GM19463 (cell line): ENCODE measurements around the gene TFPI.
"Not testable (repeated sequence)": the region's sequence is repeated elsewhere in the genome, so short reads cannot be mapped to it uniquely, and the experiment has no call there.

Experiments used
- ATAC-seq: cut with Tn5 transposase; IDR thresholded peaks from one replicate; pipeline ENCODE4 v1.9.1; 2021; ENCODE audit warnings: mild to moderate bottlenecking, moderate library complexity; ENCODE audit not compliant: unreplicated experiment

The TFPI gene

GRCh38 chr2:187554704-187555082 lies 458 bp upstream of the TFPI start:
- no peak for ATAC-seq

GRCh38 chr2:187552828-187553681 lies 1.2 kb downstream of the TFPI start:
- ATAC-seq, result peak; percentile 65

GRCh38 chr2:187552381-187552780 lies 1.9 kb downstream of the TFPI start:
- ATAC-seq, result no peak

- ATAC-seq, result no peak
Observed at GRCh38 chr2:187550857-187551256, 3.4 kb downstream of the TFPI start.

GRCh38 chr2:187549951-187550555 lies 4.2 kb downstream of the TFPI start:
- no peak for ATAC-seq

GRCh38 chr2:187549193-187549592 lies 5.0 kb downstream of the TFPI start:
- no peak for ATAC-seq

GRCh38 chr2:187548656-187549055 lies 5.6 kb downstream of the TFPI start:
- no peak for ATAC-seq

- no peak for ATAC-seq
Observed at GRCh38 chr2:187547353-187547979, 6.8 kb downstream of the TFPI start.

- no peak for ATAC-seq
Observed at GRCh38 chr2:187546762-187547333, 7.4 kb downstream of the TFPI start.

- no peak for ATAC-seq
Observed at GRCh38 chr2:187545238-187545751, 8.9 kb downstream of the TFPI start.

- ATAC-seq, result no peak
Observed at GRCh38 chr2:187544371-187545080, 9.7 kb downstream of the TFPI start.

GRCh38 chr2:187543488-187543887 lies 10.7 kb downstream of the TFPI start:
- no peak for ATAC-seq

GRCh38 chr2:187542123-187542522 lies 12.1 kb downstream of the TFPI start:
- no peak for ATAC-seq

GRCh38 chr2:187541086-187542085 lies 12.8 kb downstream of the TFPI start:
- ATAC-seq, result no peak

GRCh38 chr2:187538222-187538621 lies 16.0 kb downstream of the TFPI start:
- not testable (repeated sequence) for ATAC-seq

GRCh38 chr2:187535381-187535780 lies 18.9 kb downstream of the TFPI start:
- ATAC-seq, result not testable (repeated sequence)

GRCh38 chr2:187532333-187533120 lies 21.7 kb downstream of the TFPI start:
- peak; percentile 66 for ATAC-seq

GRCh38 chr2:187529977-187530721 lies 24.1 kb downstream of the TFPI start:
- ATAC-seq, result no peak
